ENCODE results near the gene PTPRE. TPM values are rescaled to one million over a fixed set of nuclear protein-coding genes. Genes with fewer than 3 reads are reported as not detected.

PTPRE gene
- total and polyA plus RNA-seq, 9 donors: 2.1 to 15.5 (median 6.9) TPM

GRCh38 chr10:127953876-127954275, 47.0 kb downstream of the PTPRE start:
- H3K4me3 ChIP-seq: no peak overlapping the region
- DNase-seq: no peak
- no peaks in the 10 kb centered on the region for H3K27me3 ChIP-seq
- no peak for TF ChIP-seq POLR2A (IDR thresholded peaks at IDR 0.05)
- TF ChIP-seq CTCF (IDR thresholded peaks at IDR 0.05): no peak
- no peak for TF ChIP-seq EP300 (IDR thresholded peaks at IDR 0.05)
- 84 to 94% (median 86%) methylated on average over 1 of the region's 1 CpG for WGBS, 3 donors
- intact Hi-C loops (cut with DNase I): no loop called here
- no peaks in the 10 kb centered on the region for H3K36me3 ChIP-seq
- H3K4me1 ChIP-seq (ENCODE audit: insufficient read depth): no peaks in the 10 kb centered on the region
- no peaks in the 10 kb centered on the region for H3K9me3 ChIP-seq
- H3K27ac ChIP-seq: no peak overlapping the region

- no peaks in the 10 kb centered on the region for H3K27me3 ChIP-seq
- DNase-seq: no peak
- 61 to 71% (median 70%) methylated on average over 1 of the region's 1 CpG for WGBS, 3 donors
- H3K9me3 ChIP-seq: no peaks in the 10 kb centered on the region
- H3K4me3 ChIP-seq: no peak overlapping the region
- no peak overlapping the region for H3K27ac ChIP-seq
- no peaks in the 10 kb centered on the region for H3K4me1 ChIP-seq (ENCODE audit: insufficient read depth)
- TF ChIP-seq POLR2A (IDR thresholded peaks at IDR 0.05) (no peak), EP300 (IDR thresholded peaks at IDR 0.05) (no peak), CTCF (IDR thresholded peaks at IDR 0.05) (no peak)
- no peaks in the 10 kb centered on the region for H3K36me3 ChIP-seq
- intact Hi-C loops (cut with DNase I): no loop called here
Observed at GRCh38 chr10:127959428-127959827, 52.5 kb downstream of the PTPRE start.

DNA sequence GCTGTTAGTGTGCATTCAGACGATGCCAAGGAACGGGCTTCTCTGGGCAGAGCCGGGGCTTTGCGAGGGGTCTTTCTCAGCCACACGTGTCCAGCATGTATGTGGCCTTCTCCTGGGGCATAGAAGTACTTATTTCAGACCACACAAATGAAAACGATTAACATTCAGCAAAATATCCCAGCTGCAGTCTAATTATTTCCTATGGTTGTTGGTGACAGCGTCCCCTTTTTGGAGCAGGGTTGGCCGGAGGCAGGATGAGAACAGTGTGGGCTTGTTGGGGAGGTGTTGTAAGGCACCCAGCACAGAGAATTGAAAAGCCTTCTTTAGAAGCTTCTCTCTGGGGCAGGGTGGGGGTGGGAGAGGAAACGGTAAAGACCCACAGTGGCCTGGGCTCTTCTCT, 54.2 kb downstream of the PTPRE start:
- no peak overlapping the region for H3K4me3 ChIP-seq
- no peaks in the 10 kb centered on the region for H3K4me1 ChIP-seq (ENCODE audit: insufficient read depth)
- no peak for DNase-seq
- no peaks in the 10 kb centered on the region for H3K9me3 ChIP-seq
- no peaks in the 10 kb centered on the region for H3K36me3 ChIP-seq
- no peak overlapping the region for H3K27ac ChIP-seq
- no peaks in the 10 kb centered on the region for H3K27me3 ChIP-seq
- TF ChIP-seq POLR2A (IDR thresholded peaks at IDR 0.05) (no peak), CTCF (IDR thresholded peaks at IDR 0.05) (no peak), EP300 (IDR thresholded peaks at IDR 0.05) (no peak)
- WGBS, 3 donors: 79 to 87% (median 84%) methylated on average over 9 of the region's 9 CpGs
- intact Hi-C loops (cut with DNase I): no loop called here

DNA sequence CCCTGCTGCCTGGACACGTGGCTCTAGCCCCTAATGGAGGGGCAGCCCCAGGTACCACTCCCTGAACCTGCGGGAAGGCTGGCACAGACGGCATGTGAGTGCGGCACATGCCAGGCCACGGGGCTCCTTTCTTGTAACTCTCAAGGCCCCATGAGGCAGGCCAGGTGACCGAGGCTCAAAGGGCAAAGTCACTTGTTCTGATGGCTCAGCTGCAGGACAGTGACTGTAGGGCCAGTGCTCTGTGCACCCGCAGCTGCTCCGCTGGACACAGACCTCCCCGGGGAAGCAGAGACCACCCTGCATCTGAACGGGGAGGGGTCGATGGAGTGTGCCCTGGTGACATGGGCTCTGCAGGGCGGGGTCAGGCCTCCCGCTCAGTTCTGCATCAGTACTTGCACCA, 55.3 kb downstream of the PTPRE start:
- intact Hi-C loops (cut with DNase I): no loop called here
- no peak overlapping the region for H3K27ac ChIP-seq
- H3K36me3 ChIP-seq: no peaks in the 10 kb centered on the region
- no peak for TF ChIP-seq POLR2A (IDR thresholded peaks at IDR 0.05)
- TF ChIP-seq CTCF (IDR thresholded peaks at IDR 0.05): no peak
- TF ChIP-seq EP300 (IDR thresholded peaks at IDR 0.05): no peak
- no peak overlapping the region for H3K4me3 ChIP-seq
- H3K4me1 ChIP-seq (ENCODE audit: insufficient read depth): no peaks in the 10 kb centered on the region
- 88 to 93% (median 91%) methylated on average over 12 to 13 of the region's 13 CpGs for WGBS, 3 donors
- DNase-seq: no peak
- no peaks in the 10 kb centered on the region for H3K27me3 ChIP-seq
- H3K9me3 ChIP-seq: no peaks in the 10 kb centered on the region

DNA sequence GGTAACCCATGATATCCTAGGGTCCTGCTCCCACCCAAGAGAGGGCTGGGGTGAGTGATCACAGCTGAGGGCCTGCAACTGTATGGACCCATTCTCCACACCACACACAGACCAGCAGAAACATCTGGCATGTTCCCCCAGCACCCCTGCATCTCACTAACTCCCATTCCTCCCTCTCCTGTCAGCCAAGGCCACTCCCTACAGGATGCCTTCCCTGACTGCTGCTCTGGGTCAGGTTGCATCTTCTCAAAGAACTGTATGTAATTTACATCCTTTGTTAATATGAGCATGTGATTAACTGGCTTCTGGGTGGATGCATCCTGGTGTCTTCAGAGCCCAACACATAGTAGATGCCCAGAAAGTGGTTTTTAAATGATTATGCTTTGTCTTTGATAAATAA, 56.2 kb downstream of the PTPRE start:
- no peaks in the 10 kb centered on the region for H3K4me1 ChIP-seq (ENCODE audit: insufficient read depth)
- H3K36me3 ChIP-seq: no peaks in the 10 kb centered on the region
- H3K4me3 ChIP-seq: no peak overlapping the region
- H3K27ac ChIP-seq: no peak overlapping the region
- intact Hi-C loops (cut with DNase I): no loop called here
- no peaks in the 10 kb centered on the region for H3K27me3 ChIP-seq
- no peak for DNase-seq
- TF ChIP-seq POLR2A (IDR thresholded peaks at IDR 0.05): no peak
- no peak for TF ChIP-seq CTCF (IDR thresholded peaks at IDR 0.05)
- TF ChIP-seq EP300 (IDR thresholded peaks at IDR 0.05): no peak
- no peaks in the 10 kb centered on the region for H3K9me3 ChIP-seq
